Peyer's patch (tissue), 4 donors: ENCODE results near the gene SLC7A7. TPM values are rescaled to one million over a fixed set of nuclear protein-coding genes. Genes with fewer than 3 reads are reported as not detected.
"Not testable (repeated sequence)": the region's sequence is repeated elsewhere in the genome, so short reads cannot be mapped to it uniquely, and the experiment has no call there.

Source experiments
- DNase-seq, 3 donors: peaks; one replicate each; pipeline ENCODE4 v3.0.0-alpha.2; 2017 to 2019
- H3K27ac ChIP-seq, 4 donors: fragments of 200-600 bp; sonication (generic); one replicate each; pipeline ENCODE4 v1.5.1; 2016 to 2019
- H3K27me3 ChIP-seq, 2 donors: fragments of 200-600 bp; sonication (generic); one replicate each; pipeline ENCODE4 v1.5.1; 2019
- H3K36me3 ChIP-seq, 3 donors: fragments of 200-600 bp; sonication (generic); one replicate each; pipeline ENCODE4 v1.5.1; 2016 to 2019
- H3K4me1 ChIP-seq, 4 donors: fragments of 200-600 bp; sonication (generic); one replicate each; pipeline ENCODE4 v1.5.1; 2016 to 2019
- H3K4me3 ChIP-seq, 4 donors: fragments of 200-600 bp; sonication (generic); 1 replicate in 3 of 4; 2 replicates in 1 of 4; pipeline ENCODE4 v1.5.1; 2016 to 2019; ENCODE audit warnings: mild to moderate bottlenecking in 1 of 4
- H3K9me3 ChIP-seq, 4 donors: fragments of 200-600 bp; sonication (generic); one replicate each; pipeline ENCODE4 v1.5.1; 2016 to 2019; ENCODE audit warnings: mild to moderate bottlenecking in 1 of 4
- POLR2A ChIP-seq, 2 donors: fragments of 450-650 bp; IDR thresholded peaks; one replicate each; pipeline ENCODE4 v1.5.1; 2017; ENCODE audit warnings: antibody characterized with exemption in 2 of 2, mild to moderate bottlenecking in 2 of 2, moderate library complexity in 2 of 2
- total RNA-seq, 4 donors: library from RNA; depleted of rRNA; stranded (reverse); fragments of >200 nt; gene quantifications; one replicate each; pipeline ENCODE4 v1.1.0, GENCODE V29; 2016
- TF ChIP-seq, protein P1 (sequence below), 6 experiments: fragments of 450-650 bp in 4 of 6; fragments of 200-600 bp in 2 of 6; sonication (generic) in 1 of 6; IDR thresholded peaks; one replicate each; pipeline ENCODE4 v1.5.1; 2017 to 2019; ENCODE audit warnings: antibody characterized with exemption in 6 of 6, mild to moderate bottlenecking in 3 of 6, moderate library complexity in 1 of 6

Gene SLC7A7
- total RNA-seq, 4 donors from 2014 or later = 30.5 to 787 (median 367) TPM

DNA sequence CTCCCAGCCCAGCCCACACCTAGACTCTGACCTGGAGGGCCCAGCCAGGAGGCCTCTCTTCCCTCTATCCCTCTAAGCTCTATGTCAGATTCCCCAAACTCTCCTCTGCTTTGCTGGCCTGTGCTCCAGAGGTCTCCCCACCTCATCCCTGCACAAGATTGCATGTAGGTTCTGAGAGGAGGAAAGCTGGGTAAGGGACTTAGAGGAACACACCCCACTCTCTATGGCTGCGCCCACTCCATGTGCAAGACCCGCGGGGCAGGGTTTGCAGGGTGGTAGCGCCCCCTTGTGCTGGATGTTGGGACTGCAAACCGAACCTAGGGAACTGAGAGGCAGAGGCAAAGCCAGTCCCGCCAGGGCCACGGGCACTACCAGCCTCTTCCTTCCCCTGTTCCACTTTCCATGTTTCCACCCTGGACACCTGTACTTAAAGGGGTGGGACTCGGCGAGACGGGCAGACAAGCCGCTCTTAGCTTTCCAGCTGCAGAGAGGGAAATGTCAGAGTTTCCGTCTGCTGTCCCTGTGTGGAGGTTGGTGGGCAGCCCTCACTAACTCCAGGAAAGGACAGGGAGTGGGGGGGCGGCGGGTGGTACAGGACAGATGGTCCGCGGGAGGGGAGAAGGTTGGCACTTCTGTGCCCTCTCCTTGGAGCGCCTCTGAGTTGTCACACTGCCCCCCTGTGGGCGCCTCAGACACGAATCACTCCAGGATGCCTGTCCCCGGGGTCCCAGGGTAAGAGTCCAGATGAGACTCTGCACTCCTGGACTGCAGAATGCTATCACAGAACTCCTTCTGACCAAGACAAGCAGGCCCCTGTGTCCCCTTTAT is 37.9 kb upstream of the SLC7A7 start:
- H3K36me3 ChIP-seq = no peaks in the 10 kb centered on the region
- peak; percentile 94 to 97 (median 96) for DNase-seq
- H3K27me3 ChIP-seq = no peaks in the 10 kb centered on the region
- TF ChIP-seq, protein P1, sequence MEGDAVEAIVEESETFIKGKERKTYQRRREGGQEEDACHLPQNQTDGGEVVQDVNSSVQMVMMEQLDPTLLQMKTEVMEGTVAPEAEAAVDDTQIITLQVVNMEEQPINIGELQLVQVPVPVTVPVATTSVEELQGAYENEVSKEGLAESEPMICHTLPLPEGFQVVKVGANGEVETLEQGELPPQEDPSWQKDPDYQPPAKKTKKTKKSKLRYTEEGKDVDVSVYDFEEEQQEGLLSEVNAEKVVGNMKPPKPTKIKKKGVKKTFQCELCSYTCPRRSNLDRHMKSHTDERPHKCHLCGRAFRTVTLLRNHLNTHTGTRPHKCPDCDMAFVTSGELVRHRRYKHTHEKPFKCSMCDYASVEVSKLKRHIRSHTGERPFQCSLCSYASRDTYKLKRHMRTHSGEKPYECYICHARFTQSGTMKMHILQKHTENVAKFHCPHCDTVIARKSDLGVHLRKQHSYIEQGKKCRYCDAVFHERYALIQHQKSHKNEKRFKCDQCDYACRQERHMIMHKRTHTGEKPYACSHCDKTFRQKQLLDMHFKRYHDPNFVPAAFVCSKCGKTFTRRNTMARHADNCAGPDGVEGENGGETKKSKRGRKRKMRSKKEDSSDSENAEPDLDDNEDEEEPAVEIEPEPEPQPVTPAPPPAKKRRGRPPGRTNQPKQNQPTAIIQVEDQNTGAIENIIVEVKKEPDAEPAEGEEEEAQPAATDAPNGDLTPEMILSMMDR (IDR thresholded peaks at IDR 0.05) = peak; percentile 88 to 98 (median 98)
- TF ChIP-seq POLR2A (IDR thresholded peaks at IDR 0.05) = no peak
- peak overlapping the region; percentile 30 to 58 (median 51) for H3K4me3 ChIP-seq
- H3K27ac ChIP-seq = peak overlapping the region; percentile 57 to 87 (median 75)
- H3K4me1 ChIP-seq = peaks cover 0 to 37% (median 4%) of the 10 kb centered on the region in 4 donors
- no peaks in the 10 kb centered on the region for H3K9me3 ChIP-seq

DNA sequence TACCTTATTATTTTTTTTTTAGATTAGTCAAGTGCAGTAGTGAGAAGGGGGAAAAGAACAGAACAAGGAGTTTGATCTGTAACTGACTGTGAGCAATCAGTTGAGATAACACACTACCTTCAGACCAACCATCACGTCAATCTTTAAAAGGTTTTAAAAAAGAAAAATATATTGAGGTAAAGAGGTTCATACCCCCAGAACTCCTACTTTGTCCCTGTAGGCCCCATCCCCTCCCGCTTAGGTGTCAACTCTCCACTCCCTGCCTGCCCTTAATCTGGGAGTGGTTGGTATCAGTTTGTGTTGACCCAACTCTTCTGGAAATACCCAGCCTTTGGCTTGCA is 37.3 kb upstream of the SLC7A7 start:
- Histone ChIP-seq H3K4me3 (peak overlapping the region in 1 of 4 donors; percentile 58), H3K4me1 (peaks cover 0 to 43% (median 4%) of the 10 kb centered on the region in 4 donors), H3K27ac (peak overlapping the region; percentile 57 to 87 (median 75)), H3K27me3 (no peaks in the 10 kb centered on the region), H3K36me3 (no peaks in the 10 kb centered on the region), H3K9me3 (no peaks in the 10 kb centered on the region)
- no peak for TF ChIP-seq POLR2A (IDR thresholded peaks at IDR 0.05)
- TF ChIP-seq, protein P1 (IDR thresholded peaks at IDR 0.05) = no peak
- peak in 1 of 3 donors; percentile 60 for DNase-seq

DNA sequence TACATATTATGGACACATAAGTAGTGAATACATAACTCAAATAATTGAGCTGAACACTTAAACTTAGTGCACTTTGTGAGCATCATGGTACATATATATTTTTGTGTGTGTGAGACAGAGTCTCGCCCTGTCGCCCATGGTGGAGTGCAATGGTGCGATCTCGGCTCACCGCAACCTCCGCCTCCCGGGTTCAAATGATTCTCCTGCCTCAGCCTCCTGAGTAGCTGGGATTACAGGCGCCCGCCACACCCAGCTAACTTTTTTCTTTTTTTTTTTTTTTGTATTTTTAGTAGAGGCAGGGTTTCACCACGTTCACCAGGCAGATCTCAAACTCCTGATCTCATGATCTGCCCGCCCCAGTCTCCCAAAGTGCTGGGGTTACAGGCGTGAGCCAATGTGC is 36.9 kb upstream of the SLC7A7 start:
- not testable (repeated sequence) for H3K4me3 ChIP-seq, H3K27me3 ChIP-seq, DNase-seq, H3K36me3 ChIP-seq, H3K9me3 ChIP-seq
- peak overlapping the region in 3 of 4 donors; percentile 67 to 88 (median 87) for H3K27ac ChIP-seq
- H3K4me1 ChIP-seq = peaks cover 0 to 47% (median 5%) of the 10 kb centered on the region in 4 donors

DNA sequence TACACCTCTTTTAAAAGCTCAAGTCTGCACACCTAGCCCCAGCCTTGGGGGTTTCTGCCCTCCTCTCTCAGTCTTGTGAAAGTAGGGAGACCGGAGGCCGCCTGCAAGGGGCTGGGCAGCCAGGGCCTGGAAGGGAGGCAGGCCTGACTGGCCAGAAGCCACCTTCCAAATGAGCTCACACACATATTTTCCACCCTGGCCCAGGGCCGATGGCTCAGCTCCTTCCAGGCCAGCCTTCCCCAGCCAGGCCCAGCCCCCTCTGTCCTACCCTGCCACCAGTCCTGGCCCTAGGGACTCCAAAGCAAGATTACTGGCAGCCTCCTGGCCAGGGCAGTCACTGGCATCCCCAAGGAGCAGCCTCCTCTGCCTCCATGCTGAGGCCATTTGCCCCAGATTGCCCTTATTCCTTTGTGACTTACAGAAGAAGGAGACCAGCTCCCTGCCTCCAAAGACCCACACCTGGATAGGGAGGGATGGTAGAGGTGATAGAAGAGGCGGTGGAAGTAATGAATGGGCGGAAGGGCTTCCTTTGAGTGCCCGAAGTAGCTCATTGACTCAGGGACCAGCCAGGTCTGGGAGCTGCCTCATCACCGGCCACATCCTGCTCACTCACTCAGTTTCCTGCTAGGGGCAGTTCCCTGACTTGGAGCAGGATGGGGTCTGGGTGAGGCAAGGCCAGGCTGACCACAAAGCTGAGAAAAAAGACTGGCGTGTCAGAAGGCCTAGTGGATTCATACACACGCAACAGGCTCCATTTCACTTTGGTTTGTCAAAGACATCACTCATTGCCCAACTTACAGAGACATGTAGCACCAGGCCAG is 35.9 kb upstream of the SLC7A7 start:
- TF ChIP-seq, protein P1 (IDR thresholded peaks at IDR 0.05) = no peak
- TF ChIP-seq POLR2A (IDR thresholded peaks at IDR 0.05) = no peak
- Histone ChIP-seq H3K27me3 (no peaks in the 10 kb centered on the region), H3K9me3 (no peaks in the 10 kb centered on the region), H3K27ac (peak overlapping the region; percentile 63 to 88 (median 76)), H3K36me3 (peaks cover 0 to 4% (median 0%) of the 10 kb centered on the region in 3 donors), H3K4me3 (no peak overlapping the region), H3K4me1 (peaks cover 0 to 57% (median 7%) of the 10 kb centered on the region in 4 donors)
- DNase-seq = peak in 1 of 3 donors; percentile 82

DNA sequence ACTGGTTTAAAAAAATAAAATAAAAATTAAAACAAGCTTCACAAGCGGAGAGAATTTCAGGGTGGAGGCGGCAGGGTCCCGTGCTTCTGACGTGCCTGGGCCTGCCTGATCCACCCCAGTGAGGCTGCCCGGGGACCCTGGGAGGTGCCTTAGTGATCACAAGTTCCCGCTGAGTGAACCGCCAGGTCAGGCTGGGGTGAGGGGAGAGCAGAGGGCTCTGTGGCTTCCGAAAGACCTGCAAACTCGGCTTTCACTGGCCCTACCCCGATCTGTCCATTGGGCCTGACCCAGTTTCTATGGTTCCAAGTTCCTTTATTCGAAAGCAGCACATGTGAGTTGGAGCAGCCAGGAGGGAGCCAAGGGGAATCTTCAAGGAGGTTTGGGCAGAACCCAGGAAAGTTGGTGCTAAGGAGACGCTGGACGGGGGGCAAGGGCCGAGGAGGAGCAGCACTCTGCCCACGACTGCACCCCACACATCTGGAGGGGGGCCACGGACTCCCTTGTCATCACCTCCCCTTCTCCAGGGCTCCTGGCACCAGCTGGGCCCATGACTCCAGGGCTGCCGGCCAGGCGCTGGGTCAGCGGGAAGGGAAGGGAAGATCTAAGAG is 34.1 kb upstream of the SLC7A7 start:
- TF ChIP-seq POLR2A (IDR thresholded peaks at IDR 0.05) = no peak
- TF ChIP-seq, protein P1 (IDR thresholded peaks at IDR 0.05) = no peak
- DNase-seq = peak in 1 of 3 donors; percentile 65
- Histone ChIP-seq H3K4me1 (peaks cover 0 to 63% (median 7%) of the 10 kb centered on the region in 4 donors), H3K4me3 (no peak overlapping the region), H3K9me3 (no peaks in the 10 kb centered on the region), H3K27me3 (no peaks in the 10 kb centered on the region), H3K27ac (peak overlapping the region; percentile 63 to 88 (median 74)), H3K36me3 (peaks cover 0 to 23% (median 0%) of the 10 kb centered on the region in 3 donors)
